Left forelimb (tissue), 1 donor: Measurements from ENCODE around the gene CASS4.
A peak's percentile ranks its signal among the peaks of the same experiment; 100 is the strongest.
"Not testable (repeated sequence)": the region's sequence is repeated elsewhere in the genome, so short reads cannot be mapped to it uniquely, and the experiment has no call there.

Source experiments
- DNase-seq: peaks from one replicate; pipeline ENCODE4 v3.0.0-alpha.2; 2018; ENCODE audit warnings: low spot score

Gene CASS4

GRCh38 chr20:56411759-56412472, at the start of gene CASS4:
TSS of gene CASS4 (plus strand) at chr20:56412260. CDS start at chr20:56412459, 199 bp downstream.
- no peak for DNase-seq

GRCh38 chr20:56362833-56363413, 49.1 kb upstream of the CASS4 start:
- DNase-seq, result no peak

- no peak for DNase-seq
Observed at GRCh38 chr20:56363491-56363890, 48.6 kb upstream of the CASS4 start.

GRCh38 chr20:56368351-56369134, 43.5 kb upstream of the CASS4 start:
- DNase-seq, result no peak

GRCh38 chr20:56369179-56369578, 42.9 kb upstream of the CASS4 start:
- DNase-seq, result no peak

- DNase-seq, result no peak
Observed at GRCh38 chr20:56371977-56372376, 40.1 kb upstream of the CASS4 start.

GRCh38 chr20:56372850-56373249, 39.2 kb upstream of the CASS4 start:
- no peak for DNase-seq

GRCh38 chr20:56373942-56374341, 38.1 kb upstream of the CASS4 start:
- DNase-seq, result no peak

- DNase-seq, result no peak
Observed at GRCh38 chr20:56376331-56376730, 35.7 kb upstream of the CASS4 start.

- DNase-seq, result no peak
Observed at GRCh38 chr20:56378386-56378785, 33.7 kb upstream of the CASS4 start.

GRCh38 chr20:56380375-56380774, 31.7 kb upstream of the CASS4 start:
- no peak for DNase-seq

- DNase-seq, result no peak
Observed at GRCh38 chr20:56381501-56381900, 30.6 kb upstream of the CASS4 start.

- no peak for DNase-seq
Observed at GRCh38 chr20:56382696-56383095, 29.4 kb upstream of the CASS4 start.

GRCh38 chr20:56383334-56383733, 28.7 kb upstream of the CASS4 start:
- DNase-seq, result no peak

GRCh38 chr20:56385130-56385529, 26.9 kb upstream of the CASS4 start:
- DNase-seq, result no peak

- no peak for DNase-seq
Observed at GRCh38 chr20:56386219-56386618, 25.8 kb upstream of the CASS4 start.

- no peak for DNase-seq
Observed at GRCh38 chr20:56388882-56389281, 23.2 kb upstream of the CASS4 start.

- DNase-seq, result no peak
Observed at GRCh38 chr20:56389807-56390206, 22.3 kb upstream of the CASS4 start.

GRCh38 chr20:56390396-56390795, 21.7 kb upstream of the CASS4 start:
- not testable (repeated sequence) for DNase-seq

GRCh38 chr20:56391037-56391436, 21.0 kb upstream of the CASS4 start:
- no peak for DNase-seq

GRCh38 chr20:56391596-56392131, 20.4 kb upstream of the CASS4 start:
- DNase-seq, result no peak

- DNase-seq, result peak; percentile 99
Observed at GRCh38 chr20:56392132-56392880, 19.8 kb upstream of the CASS4 start, which contains the start of the genes AURKA and CSTF1. TSS of gene AURKA (minus strand) at chr20:56392215. CDS start at chr20:56388197, 4,018 bp downstream. TSS of gene CSTF1 (plus strand) at chr20:56392645. CDS start at chr20:56395553, 2,908 bp downstream.
